Activated T-cell treated with anti-CD3 and anti-CD28 coated beads, Interleukin-2, amount 50 U/mL, for 48 hours (primary cell): ENCODE measurements around the gene NFATC4.
A peak's percentile ranks its signal among the peaks of the same experiment; 100 is the strongest.
"Not testable (repeated sequence)": the region's sequence is repeated elsewhere in the genome, so short reads cannot be mapped to it uniquely, and the experiment has no call there.

Experiments used
- DNase-seq, 2 experiments: peaks; one replicate each; pipeline ENCODE4 v3.0.0-alpha.2; 2020

Gene NFATC4

DNA sequence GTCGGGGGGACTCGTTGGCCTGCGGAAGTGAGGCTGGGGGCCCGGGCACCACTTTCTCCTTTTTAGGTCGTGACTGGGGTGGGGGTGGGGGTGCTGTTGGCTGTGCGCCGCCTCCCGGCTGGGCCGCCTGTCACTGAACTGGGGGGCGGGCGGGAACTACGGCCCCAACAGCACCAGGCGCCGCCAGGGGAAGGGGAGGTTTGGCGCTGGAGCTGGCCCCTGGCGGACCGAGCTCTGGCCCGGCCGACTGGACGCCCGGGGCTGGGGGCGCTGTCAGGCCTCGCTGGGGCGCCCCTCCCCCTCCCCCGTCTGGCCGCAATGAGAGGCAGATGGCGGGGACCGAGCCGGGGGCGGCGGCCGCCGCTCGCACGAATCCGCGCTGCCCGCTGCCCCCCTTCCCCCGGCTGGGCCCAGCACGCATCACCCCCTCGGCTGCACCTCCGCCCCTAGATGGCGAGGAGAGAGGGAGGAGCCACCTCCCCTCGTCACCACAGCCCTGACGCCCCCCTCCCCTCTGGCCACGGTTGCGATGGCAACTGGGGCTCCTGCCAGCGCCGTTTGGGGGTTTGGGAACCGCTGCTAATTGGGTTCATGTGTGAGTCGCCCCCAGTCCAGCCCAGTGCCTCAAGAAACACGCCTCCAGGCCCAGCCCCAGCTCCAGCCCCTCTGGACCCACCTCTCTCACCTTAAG lies 723 bp downstream of the NFATC4 start:
- peak; percentile 25 to 29 for DNase-seq

- no peak for DNase-seq
Measured at GRCh38 chr14:24369463-24369862, 1.5 kb downstream of the NFATC4 start.

- no peak for DNase-seq
Measured at GRCh38 chr14:24369907-24370687, 2.1 kb downstream of the NFATC4 start.

DNA sequence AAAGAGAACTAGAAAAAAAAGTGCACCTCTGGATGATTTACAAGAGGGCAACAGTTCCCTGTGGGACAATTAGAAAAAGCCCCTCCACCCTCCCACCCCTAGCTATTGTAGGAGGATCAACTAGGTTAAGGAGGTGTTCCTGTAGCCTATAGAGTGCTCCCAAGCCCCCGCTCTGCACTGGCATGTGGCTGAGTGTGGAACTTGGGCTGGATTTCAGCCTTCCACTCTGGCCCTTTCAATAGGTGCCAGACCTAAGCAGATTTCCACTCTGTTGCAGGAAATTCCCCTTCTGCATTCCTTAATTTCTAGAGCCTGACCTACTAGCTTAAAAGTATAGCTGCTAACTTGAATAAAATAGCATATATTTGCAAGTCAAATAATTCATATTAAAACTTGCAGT lies 2.8 kb downstream of the NFATC4 start:
- DNase-seq: no peak

GRCh38 chr14:24371605-24372004 lies 3.6 kb downstream of the NFATC4 start:
- not testable (repeated sequence) for DNase-seq

- DNase-seq: no peak
Measured at GRCh38 chr14:24372701-24373416, 4.9 kb downstream of the NFATC4 start.

DNA sequence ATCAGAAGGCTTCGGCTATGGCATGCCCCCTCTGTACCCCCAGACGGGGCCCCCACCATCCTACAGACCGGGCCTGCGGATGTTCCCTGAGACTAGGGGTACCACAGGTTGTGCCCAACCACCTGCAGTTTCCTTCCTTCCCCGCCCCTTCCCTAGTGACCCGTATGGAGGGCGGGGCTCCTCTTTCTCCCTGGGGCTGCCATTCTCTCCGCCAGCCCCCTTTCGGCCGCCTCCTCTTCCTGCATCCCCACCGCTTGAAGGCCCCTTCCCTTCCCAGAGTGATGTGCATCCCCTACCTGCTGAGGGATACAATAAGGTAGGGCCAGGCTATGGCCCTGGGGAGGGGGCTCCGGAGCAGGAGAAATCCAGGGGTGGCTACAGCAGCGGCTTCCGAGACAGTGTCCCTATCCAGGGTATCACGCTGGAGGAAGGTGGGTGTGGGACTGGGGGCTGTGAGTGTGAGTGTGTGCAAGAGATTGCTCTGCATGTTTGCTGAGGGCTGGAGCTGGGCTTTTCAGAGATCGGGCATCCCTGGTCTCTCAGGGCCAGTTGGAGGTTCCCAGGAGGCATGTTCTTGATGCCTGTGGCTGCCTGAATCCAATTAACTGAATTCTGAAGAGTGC lies 8.6 kb downstream of the NFATC4 start:
- no peak for DNase-seq

DNA sequence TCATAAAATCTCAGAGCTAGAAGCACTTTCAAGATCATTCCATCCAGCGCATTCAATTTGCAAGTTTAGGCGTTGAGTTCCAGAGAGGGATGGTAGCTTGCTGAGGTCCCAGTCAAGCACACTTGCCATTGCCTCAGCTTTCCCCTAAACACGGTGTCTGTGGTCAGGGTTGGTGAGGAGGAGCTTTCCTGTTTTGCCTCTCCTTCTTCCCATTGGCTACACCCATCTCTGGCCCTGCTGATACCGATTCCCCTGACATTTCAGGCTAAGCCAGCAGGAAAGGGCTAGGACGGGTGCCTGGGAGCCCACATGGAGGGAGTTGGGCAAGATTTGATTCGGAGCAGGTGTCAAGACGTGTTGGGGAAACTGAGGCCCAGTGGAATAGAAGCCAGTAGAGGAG lies 9.1 kb downstream of the NFATC4 start:
- DNase-seq: no peak

DNA sequence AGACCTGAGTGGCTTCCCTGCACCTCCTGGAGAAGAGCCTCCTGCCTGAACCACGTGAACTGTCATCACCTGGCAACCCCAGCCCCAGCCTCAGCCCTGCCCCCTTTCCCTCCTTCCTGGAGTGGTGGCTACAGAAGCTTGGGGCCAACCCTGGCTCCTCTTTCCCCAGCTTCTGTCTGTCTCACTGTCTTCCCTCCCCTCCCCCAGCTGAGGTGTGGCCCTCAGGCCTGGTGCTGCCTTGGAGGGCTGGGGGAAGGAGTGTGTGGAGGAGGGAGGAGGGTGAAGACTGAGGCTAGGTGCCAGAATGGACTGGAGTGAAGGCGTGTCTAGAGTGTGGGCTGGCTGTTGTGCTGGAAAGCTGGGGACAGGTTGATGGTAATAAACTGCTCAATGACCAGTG lies 9.7 kb downstream of the NFATC4 start:
- no peak for DNase-seq

GRCh38 chr14:24378327-24378726 lies 10.3 kb downstream of the NFATC4 start:
- DNase-seq: no peak

DNA sequence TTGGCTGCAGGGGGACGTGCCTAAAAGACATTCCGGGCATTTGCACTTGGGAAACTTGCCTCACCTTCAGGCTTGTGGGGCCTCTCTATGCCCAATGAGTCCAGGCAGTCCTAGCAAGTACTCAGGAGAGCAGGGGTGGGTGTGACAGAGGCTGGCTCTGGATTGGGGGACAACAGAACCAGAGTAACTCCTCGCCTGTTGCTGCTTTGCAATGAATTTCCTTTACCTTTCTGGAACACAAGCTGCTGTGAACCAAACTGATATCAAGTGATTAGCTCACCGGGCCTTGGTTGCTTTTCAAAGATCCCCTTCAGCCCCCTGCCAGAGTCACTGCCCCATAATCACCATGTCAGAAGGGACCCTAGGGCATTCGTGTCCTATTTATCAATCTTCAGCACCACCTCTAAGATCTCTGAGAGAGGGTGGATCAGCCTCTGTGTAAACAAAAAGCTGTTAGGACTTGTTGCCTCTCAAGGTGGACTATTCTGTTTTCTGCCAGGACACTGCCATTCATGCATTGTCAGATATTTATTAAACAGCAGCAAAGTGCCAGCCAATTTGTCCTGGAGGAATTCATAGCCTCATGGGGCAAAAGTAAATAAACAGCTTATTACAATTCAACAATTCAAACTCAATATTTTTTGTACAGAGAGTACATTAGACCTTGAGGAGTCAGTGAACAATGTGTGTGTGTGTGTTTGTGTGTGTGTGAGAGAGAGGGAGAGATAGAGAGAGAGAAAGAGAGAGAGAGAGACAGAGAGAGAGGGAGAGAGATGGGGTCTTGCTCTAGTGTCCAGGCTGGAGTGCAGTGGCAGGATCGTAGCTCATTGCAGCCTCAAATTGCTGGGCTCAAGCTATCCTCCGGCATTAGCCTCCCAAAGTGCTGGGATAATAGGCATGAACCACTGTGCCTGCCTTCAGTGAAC lies 11.3 kb downstream of the NFATC4 start:
- DNase-seq: no peak

GRCh38 chr14:24379907-24380730 lies 12.1 kb downstream of the NFATC4 start:
- no peak for DNase-seq

- DNase-seq: no peak
Measured at GRCh38 chr14:24381363-24382063, 13.5 kb downstream of the NFATC4 start.

GRCh38 chr14:24382064-24382371 lies 14.0 kb downstream of the NFATC4 start:
- no peak for DNase-seq

GRCh38 chr14:24384169-24384568 lies 16.2 kb downstream of the NFATC4 start:
- DNase-seq: no peak

DNA sequence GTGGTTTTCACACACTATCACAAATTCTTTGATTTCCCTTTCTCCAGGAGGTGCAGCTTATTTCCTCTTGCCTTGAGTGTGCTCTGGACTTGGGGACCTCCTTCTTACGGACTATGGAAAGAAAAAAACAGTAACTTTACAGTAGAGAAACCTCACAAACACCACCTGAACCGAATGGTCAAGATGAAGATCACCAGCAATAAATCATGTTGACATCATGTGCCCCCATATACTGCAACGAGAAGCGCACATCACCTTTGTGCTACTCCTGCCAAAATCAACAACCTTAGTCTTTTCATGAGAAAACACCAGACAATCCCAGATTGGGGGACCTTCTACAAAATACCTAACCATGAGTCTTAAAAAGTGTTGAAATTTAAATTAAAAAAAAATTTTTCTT lies 17.5 kb downstream of the NFATC4 start:
- DNase-seq: no peak

- no peak for DNase-seq
Measured at GRCh38 chr14:24387009-24387345, 19.0 kb downstream of the NFATC4 start.

DNA sequence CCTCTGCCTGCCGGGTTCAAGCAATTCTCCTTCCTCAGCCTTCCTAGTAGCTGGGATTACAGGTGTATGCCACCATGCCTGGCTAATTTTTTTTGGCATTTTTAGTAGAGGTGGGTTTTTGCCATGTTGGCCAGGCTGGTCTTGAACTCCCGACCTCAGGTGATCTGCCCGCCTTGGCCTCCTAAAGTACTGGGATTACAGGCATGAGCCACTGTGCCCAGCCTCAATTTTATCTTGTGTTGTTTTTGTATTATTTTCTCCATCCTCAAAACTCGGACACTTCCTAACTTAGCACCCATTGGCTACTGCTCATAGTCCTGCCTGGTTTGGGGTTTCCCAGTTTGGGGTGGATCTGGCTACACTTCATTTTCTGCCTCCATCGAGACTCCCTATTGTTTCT lies 19.6 kb downstream of the NFATC4 start:
- DNase-seq: not testable (repeated sequence)

DNA sequence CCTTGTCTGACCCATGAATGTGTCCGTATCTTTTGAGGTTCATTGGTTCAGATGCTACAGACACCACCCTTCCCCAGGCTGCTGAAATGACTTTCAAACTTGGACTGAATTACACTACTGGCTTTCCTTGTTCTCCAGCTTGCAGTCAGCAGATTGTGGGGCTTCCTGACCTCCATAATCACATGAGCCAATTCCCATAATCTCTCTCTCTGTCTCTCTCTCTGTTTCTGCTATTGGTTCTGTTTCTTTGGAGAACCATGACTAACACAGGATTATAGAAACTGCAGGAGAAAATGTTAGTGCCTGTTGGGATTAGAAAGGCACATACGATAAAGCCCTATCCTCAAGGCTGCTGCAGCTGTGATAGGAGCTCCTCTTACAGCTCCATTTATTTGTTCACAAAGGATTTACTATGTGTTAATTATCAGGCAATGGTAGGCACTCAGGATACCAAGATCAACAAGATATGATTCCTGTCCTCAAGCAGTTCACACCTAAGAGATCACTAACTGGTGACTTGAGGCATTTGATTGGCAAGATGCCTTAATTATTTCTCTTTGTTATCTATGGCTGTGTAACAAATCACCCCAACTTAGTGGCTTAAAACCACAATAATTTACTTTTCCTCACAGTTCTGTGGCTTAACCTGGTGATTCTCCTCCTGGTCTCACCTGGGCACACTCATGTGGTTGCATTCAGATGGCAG lies 20.6 kb downstream of the NFATC4 start:
- no peak for DNase-seq

GRCh38 chr14:24389226-24389848 lies 21.4 kb downstream of the NFATC4 start:
- DNase-seq: no peak
